GM18508 (cell line): ENCODE results near the gene HOXA3.

Source experiments
- ATAC-seq: cut with Tn5 transposase; IDR thresholded peaks from one replicate; pipeline ENCODE4 v1.9.1; 2021; ENCODE audit warnings: moderate number of reproducible peaks; ENCODE audit not compliant: insufficient read depth, unreplicated experiment

Gene HOXA3

DNA sequence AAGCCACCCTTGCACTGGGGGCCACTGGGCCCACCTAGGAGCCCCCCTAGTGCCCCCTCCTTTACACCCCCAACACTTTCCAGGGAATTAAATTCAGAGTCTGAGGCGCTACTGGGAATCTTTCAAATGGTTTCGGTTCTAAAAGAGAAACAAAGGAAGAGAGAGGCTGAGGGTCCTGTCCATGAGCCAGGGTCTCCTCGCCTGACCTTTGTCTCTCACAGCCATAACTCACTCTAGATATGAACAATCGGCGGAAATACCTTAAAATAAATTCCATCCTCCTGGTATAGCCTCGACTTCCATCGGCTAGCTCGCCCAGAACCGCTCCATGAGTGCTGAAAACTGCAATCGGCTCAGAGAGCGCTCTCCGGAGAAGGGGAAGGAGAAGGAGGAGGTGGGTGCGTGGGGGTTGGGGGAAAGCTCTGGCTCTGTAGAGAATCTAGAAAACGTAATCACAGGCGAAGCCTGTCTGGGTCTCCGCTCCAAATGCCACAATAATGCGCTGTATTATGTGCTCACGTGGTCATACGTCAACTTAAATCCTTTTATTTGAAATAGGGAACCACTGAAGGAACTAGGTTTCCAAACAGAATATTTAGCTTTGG is 34.4 kb downstream of the HOXA3 start:
- no peak for ATAC-seq

DNA sequence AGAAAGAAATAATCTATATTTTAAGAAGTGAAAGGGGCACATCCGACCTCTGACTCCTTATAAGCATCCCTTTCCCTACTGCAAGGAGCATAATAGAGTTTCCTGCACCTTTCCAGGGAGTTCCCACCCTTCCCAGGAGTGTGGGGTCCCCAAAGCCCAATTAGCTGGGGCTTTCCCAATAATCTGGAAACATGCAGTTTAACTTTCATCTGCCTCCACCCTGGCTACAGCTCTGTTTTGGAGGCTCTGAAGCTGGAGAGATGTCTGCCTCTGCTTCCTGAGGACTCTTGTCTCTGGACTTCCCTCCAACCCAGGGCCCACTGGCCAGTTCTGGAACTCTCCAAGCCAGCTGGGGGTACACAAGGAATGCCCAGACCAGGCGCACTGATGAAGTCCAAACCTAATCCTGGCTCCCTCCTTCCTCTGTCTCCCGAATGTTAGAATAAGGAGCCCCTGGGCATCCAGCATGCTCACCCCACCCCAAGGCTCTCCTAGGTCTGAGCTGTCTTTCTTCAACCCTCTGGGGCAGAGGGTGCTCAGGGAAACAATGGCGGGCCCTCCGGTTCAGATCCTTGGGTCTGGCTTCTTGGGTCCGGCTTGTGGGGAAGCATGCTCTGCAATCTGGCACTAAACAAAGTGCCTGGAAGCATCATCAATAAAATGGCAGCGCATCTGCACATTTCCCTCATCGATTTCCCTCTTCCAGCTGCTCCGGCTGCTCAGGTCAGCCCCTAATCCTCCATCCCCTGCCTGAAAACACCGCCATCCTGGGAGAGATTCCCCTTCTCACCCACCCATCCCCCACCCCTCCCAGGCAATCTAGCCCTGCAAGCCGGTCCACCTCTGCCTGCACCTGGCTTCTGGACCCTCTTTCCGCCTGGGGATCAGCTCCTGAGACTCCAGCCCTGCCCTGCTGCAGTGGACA is 35.2 kb downstream of the HOXA3 start:
- no peak for ATAC-seq

DNA sequence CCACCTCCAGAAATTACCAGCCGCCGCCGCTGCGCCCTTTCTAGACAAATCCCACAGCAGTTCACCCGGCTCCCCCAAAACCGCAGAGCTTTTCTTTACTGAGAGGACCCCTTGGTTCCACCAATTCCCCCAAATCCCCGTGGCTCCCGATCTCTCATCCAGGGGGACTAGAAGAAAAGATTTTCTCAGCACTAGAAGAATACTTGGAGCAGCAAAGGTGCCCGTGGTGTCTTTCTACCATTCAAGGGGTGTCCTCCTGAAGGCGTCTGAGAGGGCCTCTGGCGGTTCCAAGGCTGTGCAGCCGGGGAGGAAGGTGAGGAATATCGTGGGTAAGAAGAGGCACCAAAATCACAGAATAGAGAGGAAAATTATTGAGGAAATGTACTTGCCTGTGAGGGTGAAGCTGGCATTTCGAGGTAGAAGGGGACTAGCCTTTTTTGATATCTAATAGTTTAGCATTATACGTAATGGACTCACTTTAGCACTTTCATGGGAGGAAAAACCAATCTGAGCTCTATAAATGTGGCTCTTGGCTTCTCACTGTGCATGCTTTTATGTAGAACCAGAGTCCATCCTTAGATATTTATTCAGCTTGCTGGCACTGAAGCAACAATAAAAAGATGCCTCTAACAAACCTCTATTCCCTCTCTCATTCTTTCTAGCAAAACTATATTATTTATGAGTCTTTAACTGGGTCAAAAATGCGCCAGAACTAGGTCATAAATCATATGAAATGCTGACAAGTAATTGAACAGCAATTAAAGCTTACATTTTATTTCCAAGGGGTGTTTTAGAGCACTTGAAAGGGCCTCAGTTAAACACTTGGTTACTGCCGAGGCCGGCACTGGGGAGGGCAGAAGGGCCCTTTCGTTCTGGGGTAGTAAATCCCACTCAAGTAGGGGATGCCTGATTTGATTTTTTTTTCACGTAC is 36.1 kb downstream of the HOXA3 start:
- ATAC-seq, result no peak

- no peak for ATAC-seq
Measured at GRCh38 chr7:27115221-27116026, 37.0 kb downstream of the HOXA3 start.

DNA sequence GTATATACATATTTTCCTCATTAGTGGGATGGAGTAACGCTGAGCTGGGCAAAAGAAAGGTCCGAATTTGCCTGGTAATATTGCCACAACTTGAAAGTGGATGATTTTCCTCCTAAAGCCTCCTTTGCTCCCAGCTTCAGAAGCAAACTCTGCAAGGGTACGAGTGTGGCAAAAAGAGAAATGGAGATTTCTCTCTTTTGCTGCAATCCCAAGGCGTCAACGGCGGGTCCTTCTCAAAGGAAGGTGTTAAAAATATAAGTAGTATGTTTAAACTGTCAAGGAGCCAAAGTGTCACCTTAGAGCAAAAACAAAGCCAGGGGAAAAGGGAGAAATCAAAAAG is 37.5 kb downstream of the HOXA3 start:
- no peak for ATAC-seq

GRCh38 chr7:27113991-27114769 is 38.2 kb downstream of the HOXA3 start:
- no peak for ATAC-seq

DNA sequence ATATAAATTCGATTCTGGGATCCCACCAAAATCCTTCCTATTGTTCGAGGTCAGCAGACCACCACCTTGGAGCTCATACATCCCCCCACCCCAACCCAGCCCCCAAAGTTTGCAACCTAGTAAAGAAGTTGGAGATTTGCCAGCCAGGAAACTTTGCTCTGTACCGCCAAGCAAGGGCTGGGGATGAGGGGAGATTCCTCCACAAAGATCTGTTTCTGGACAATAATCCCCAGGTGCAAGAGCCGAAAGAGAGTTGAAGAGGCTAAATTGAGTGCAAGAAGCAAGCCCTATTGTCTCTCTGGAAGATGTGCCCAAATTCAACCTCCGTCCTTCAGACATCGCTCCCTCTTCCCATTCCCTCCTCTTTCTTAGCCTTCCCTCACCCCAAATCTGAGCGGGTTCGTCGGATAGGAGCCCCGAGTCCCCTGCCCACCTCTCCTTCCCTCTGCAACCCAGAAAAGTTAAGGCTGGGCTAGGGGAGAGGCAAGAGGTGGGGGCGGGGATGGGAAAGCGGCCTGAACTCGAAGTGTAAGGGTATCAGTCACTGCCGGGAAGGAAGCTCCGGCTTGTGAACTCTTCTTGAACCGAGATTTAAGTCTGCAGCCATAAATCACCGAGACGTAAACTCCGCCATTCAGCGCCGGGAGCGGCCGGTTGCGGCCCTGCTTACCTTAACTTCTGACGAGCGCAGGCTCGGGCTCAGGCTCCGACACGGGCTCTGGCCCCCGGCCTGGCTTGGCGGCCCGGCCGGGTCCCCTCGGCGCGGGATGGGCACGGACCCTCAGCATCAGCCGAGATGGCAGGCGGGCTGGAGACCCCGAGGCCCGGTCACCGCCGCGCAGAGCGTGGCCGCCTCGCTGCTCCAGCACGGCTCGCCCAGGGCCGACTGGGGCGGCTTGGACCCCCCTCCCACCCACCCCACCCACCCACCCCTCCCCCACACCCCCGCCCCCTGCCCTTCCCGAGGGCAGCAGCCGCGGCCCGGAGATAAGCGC is 39.1 kb downstream of the HOXA3 start:
- ATAC-seq, result no peak

GRCh38 chr7:27112361-27112760 is 40.0 kb downstream of the HOXA3 start:
- no peak for ATAC-seq

DNA sequence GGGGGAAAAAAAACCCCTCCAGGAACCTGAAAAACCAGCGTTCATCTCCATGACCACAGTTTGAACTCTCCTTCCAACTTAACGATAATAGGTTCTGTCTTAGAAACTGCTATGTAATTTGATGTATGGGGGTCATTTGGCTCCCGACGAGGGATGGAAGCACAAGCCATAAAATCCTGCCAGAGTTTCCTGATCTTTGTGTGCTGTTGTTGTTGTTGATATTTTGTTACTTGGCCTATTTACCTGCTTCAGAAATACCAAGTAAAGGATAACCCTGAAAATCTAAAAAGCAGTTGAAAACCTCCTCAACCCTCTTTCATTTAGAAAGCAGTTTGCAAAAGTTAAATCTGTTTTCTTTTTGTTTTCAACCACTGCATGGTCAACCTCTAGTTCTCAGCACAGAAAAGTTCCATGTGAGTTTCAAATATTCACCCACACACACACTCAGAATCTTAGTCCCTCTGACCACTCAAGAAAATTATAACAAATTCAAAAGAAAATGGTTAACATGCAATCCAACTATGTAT is 40.6 kb downstream of the HOXA3 start:
- no peak for ATAC-seq

DNA sequence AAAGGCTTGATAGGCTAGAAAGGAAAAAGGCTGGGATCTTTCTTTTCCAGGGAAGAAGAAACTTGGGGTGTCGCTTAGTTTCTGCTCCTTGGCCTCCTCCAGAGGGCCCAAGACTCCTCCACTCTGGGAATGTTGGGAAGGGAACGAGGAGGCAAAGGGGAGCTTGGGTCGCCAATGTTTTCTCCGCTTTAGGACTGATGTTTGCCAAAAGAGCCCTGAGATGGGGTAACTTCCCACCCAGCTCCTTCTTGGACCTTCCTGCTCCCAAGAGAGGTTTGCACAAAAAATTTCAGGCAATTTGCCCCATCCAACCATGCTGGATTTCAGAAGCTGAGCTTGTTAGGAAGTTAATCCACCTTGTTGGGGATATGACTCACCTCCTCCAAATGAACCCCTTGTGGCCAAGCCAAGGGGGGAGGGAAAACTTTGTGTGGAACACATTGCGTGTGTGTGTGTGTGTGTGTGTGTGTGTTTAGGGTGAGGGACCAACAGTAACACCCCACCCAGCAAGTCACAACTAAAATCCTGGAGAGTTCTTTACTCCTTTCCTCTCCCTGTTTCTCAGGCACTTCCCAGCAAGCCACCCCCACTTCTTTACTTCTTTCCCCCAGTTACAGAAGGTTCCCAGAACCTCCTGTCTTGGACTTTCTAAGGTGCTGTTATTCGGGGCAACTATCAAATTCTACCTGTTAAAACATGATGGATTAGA is 41.2 kb downstream of the HOXA3 start:
- ATAC-seq, result no peak

- ATAC-seq, result no peak
Measured at GRCh38 chr7:27110186-27111031, 42.0 kb downstream of the HOXA3 start.

DNA sequence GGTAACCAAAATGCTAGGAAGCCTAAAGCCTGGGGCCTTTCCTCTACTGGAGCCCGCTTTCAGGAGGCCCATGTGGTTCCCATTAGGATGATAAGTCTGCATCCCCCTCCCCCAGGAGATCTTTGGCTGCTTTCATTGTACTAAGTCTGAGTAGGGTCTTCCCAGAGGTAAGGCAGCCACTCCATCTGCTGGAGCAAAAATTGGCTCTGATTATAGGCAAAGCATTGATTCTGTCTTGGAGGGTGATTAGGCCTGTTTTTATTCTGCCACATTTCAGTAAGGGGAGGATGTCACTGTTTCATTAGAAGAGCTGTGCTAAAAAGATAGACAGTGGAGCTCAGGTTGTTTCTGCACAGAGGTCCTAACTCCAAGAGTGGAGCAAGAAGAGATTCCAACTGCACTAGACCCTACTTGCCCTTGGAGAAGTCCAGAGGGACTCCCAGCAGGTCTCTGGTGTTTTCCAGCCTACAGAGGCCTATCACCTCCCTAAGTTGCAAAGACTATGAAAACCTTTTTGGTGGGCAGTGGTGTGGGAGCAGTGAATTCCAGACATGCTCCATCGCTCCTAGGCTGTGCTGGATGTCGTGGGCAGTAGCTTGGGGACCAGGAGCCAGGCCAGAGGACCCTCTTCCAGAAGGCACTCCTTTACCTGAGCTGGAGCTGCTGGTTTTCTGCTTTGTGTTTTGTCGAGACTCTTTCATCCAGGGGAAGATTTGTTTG is 42.8 kb downstream of the HOXA3 start:
- no peak for ATAC-seq

- no peak for ATAC-seq
Measured at GRCh38 chr7:27108390-27109127, 43.8 kb downstream of the HOXA3 start.

DNA sequence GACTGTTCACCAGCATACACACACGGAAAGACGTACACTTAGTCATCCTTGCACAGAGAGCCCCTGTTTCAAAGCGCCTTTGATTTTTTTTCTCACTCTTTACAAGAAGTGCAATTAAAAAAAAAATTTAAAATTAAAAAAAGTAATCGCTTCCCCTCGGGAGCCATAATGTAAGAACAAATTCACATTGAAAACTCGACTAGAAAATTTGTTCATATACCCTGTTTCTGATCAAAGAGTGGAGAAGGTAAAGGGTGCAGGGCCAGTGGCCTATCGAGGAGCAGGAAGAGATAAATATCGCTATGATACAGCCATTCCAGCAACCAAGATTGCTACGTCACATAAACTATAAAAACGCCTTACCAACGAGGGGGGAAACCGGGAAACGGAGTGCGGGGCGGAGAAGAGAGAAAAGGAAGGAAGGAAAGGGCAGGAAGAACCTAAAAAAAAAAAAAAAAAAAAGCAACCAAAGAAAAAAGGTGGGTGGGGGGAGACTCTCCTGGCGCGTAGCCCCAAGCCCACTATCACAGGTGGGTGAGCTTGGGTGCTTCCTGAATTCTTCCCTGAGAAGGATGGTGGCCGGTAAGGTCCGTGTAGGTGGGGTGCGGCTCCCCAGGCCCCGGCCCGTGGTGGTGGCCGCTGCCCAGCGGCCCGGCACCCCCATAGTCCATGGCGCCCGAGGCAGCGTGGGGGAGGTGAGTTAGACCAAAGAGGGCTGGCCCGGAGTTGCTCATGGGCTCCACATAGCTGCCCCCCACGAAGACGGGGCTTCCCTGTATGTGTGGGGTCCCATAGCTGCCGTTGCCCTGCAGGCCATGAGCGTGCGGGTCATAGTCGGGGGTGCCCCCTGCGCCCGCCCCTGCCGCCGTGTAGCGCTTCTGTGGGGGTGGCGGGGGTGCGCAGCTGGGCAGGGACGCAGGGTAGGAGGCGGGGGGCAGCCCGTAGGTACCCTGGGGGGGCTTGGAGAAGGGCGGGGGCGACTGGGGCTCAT is 44.7 kb downstream of the HOXA3 start:
- ATAC-seq, result no peak
